NCI-H2029 (cell line): ENCODE data around the gene MPC2.
"Not testable (repeated sequence)": the region's sequence is repeated elsewhere in the genome, so short reads cannot be mapped to it uniquely, and the experiment has no call there.

ENCODE experiments used
- DNase-seq: peaks from one replicate; lab custom pipeline; 2025; lab: John Stamatoyannopoulos, UW

The MPC2 gene

GRCh38 chr1:167934426-167935215 lies 2.3 kb downstream of the MPC2 start:
- DNase-seq = no peak

- DNase-seq = no peak
Measured at GRCh38 chr1:167933788-167934187, 3.1 kb downstream of the MPC2 start.

GRCh38 chr1:167929725-167930124 lies 7.1 kb downstream of the MPC2 start:
- DNase-seq = no peak

GRCh38 chr1:167928919-167929318 lies 8.0 kb downstream of the MPC2 start:
- not testable (repeated sequence) for DNase-seq

GRCh38 chr1:167928457-167928852 lies 8.4 kb downstream of the MPC2 start:
- DNase-seq = no peak

GRCh38 chr1:167927046-167927754 lies 9.7 kb downstream of the MPC2 start:
- DNase-seq = no peak

- DNase-seq = no peak
Measured at GRCh38 chr1:167926486-167926997, 10.3 kb downstream of the MPC2 start.

- no peak for DNase-seq
Measured at GRCh38 chr1:167924543-167925231, 12.2 kb downstream of the MPC2 start.

GRCh38 chr1:167924102-167924501 lies 12.8 kb downstream of the MPC2 start:
- no peak for DNase-seq

- no peak for DNase-seq
Measured at GRCh38 chr1:167923324-167924056, 13.4 kb downstream of the MPC2 start.

- no peak for DNase-seq
Measured at GRCh38 chr1:167922611-167923074, 14.2 kb downstream of the MPC2 start.

GRCh38 chr1:167922023-167922422 lies 14.8 kb downstream of the MPC2 start:
- no peak for DNase-seq

- no peak for DNase-seq
Measured at GRCh38 chr1:167916766-167917511, 19.9 kb downstream of the MPC2 start.

GRCh38 chr1:167915569-167915968 lies 21.3 kb downstream of the MPC2 start:
- no peak for DNase-seq

- no peak for DNase-seq
Measured at GRCh38 chr1:167913895-167914496, 22.9 kb downstream of the MPC2 start, which contains the start of gene ADCY10. TSS of gene ADCY10 (minus strand) at chr1:167914134. CDS start at chr1:167905140, 8,994 bp downstream.

GRCh38 chr1:167912294-167912693 lies 24.6 kb downstream of the MPC2 start:
- no peak for DNase-seq

GRCh38 chr1:167911413-167911812 lies 25.5 kb downstream of the MPC2 start:
- no peak for DNase-seq

GRCh38 chr1:167910530-167910929 lies 26.3 kb downstream of the MPC2 start:
- no peak for DNase-seq

GRCh38 chr1:167909691-167910180 lies 27.1 kb downstream of the MPC2 start:
- no peak for DNase-seq

GRCh38 chr1:167905671-167906070 lies 31.2 kb downstream of the MPC2 start:
- no peak for DNase-seq
